GM12874 (cell line): Measurements from ENCODE around the gene SUPT3H.

Source experiments
- TF ChIP-seq, protein P1 (sequence below): IDR thresholded peaks from 2 replicates; pipeline ENCODE4 v1.5.1; 2011; ENCODE audit warnings: low read depth, mild to moderate bottlenecking, control low read depth, low read length, moderate library complexity; ENCODE audit not compliant: insufficient read depth

The SUPT3H gene

DNA sequence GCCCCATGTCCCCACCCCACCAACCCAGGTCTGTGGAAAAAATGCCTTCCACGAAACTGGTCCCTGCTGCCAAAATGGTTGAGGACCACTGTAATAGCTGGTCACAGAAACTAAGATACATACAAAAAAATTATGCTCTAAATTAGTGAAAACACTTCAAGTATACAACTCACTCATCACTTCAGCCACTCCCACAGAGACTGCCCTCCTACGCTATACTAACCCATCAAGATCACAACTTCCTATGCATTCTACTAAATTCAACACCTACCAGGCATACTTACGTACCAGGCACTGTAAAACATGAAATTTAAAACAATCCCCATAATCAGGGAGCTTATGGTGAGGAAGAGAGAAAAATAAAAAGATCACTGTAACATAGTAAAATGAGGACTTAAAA, 26.7 kb downstream of the SUPT3H start:
- TF ChIP-seq, protein P1, sequence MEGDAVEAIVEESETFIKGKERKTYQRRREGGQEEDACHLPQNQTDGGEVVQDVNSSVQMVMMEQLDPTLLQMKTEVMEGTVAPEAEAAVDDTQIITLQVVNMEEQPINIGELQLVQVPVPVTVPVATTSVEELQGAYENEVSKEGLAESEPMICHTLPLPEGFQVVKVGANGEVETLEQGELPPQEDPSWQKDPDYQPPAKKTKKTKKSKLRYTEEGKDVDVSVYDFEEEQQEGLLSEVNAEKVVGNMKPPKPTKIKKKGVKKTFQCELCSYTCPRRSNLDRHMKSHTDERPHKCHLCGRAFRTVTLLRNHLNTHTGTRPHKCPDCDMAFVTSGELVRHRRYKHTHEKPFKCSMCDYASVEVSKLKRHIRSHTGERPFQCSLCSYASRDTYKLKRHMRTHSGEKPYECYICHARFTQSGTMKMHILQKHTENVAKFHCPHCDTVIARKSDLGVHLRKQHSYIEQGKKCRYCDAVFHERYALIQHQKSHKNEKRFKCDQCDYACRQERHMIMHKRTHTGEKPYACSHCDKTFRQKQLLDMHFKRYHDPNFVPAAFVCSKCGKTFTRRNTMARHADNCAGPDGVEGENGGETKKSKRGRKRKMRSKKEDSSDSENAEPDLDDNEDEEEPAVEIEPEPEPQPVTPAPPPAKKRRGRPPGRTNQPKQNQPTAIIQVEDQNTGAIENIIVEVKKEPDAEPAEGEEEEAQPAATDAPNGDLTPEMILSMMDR = no peak

DNA sequence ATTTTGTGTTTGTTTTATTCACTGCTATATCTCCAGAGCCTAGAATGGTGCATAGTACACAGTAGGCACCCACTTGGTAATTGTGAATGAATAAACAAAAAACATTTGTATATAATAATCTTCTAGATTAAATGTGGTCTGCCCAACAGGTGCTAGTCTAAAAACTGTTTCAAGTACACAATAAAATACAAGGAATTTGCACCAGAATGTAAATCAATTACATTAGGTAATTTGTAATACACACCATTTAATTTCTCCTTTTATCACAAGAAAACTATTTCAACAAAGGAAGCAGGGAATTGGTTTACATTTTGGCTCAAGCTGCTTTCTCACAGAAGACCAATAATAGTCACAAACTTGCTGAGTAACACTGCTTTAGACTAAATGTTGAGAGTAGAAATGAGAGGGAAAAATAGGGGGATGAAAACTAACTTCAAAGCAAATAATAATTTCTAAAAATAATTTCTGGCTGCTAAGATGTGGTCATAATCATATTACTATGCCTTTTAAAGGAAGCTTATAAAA, 27.5 kb downstream of the SUPT3H start:
- TF ChIP-seq, protein P1 = no peak

DNA sequence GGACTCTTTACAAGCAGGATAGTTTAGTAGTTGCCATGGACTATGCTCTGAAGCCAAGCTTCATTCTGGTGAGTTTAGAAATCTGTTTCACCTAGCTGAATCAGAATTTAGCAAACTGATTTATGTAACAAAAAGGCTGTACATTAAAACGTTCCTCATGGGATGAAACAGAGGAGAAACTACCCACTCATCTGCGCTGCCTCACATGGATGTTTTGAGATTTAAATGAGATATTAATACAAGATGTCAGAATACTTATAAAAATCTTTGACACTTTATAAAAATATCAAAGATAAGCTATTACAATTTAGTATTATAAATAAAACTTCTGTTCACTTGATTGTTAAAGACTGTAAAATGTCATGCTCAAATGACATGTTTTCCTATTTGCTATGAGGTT, 32.8 kb downstream of the SUPT3H start:
- TF ChIP-seq, protein P1 = no peak

DNA sequence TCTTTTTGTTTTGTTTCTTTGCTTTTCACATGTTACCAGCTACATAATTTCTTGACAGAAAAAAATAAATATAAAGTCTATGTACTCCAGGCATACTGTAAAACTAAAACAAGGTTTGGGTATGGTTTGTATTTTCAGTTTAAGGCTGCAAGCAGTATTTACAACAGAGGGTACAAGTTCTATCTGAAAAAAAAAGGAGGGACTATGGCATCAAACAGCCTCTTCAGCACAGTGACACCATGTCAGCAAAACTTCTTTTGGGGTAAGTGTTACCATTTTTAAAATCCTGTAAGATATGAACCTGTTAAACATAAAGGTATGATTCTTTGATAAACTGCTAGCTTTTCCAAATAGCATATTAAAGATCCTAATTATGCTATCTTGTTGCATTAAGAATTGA, 49.2 kb downstream of the SUPT3H start:
- TF ChIP-seq, protein P1 = no peak

DNA sequence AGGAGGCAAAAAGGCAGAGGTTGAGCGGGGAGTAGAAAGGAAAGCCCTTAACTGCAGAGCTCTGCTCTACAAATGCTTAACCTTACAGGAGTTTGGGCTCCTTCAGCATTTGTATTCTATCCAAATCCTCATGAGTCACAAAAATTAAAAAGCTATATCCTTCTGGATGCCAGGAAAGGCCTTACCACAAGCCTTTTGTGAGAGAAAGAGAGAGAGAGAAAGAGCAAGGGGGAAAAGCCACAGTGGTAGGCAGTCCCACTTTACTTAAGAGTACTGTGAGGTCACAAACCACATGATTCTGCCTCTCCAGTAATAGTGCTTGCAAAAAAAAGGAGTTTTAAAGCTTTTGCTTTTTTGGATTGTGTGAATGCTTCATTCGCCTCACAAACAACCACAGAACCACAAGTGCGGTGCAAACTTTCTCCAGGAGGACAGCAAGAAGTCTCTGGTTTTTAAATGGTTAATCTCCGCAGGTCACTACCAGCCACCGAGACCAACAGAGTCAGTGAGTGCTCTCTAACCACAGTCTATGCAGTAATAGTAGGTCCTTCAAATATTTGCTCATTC, 49.7 kb downstream of the SUPT3H start, which contains the start of gene RUNX2:
RUNX2 (plus strand) TSS at position 375 of the 567 bp plus-strand sequence. CDS start 397 bp downstream, outside the sequence.
- TF ChIP-seq, protein P1 = no peak

DNA sequence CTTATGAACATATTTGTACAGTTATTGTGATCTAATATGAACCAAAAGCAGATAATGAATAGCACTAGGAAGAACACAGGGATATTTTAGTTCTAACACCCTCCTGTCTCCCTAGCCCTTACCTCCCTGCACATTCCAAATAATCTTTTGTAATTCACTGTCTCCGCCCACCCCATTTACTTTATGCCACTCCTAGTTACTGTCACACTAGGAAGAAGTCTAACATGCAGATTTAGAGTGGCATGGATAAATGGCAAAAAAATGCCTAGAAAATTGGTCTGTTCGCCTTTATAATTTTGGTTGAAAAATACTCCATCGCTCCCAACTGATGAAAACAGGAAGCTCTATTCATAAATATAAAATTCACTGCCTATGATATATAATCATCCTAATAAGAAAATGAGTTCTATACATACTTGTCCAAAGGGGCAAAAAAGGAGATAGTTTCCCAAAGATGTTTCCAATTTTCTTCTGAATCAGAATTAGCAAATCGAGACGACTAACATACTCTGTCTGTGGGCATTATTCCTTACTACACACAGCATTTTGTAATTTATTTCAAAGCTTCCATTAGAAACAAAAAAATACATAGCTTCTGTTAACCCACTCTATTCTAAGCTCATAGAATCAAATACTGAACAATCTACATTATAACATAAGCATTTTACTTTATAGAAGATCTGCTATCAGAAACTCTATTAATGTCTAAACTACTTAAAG, 50.9 kb downstream of the SUPT3H start:
- TF ChIP-seq, protein P1 = no peak

DNA sequence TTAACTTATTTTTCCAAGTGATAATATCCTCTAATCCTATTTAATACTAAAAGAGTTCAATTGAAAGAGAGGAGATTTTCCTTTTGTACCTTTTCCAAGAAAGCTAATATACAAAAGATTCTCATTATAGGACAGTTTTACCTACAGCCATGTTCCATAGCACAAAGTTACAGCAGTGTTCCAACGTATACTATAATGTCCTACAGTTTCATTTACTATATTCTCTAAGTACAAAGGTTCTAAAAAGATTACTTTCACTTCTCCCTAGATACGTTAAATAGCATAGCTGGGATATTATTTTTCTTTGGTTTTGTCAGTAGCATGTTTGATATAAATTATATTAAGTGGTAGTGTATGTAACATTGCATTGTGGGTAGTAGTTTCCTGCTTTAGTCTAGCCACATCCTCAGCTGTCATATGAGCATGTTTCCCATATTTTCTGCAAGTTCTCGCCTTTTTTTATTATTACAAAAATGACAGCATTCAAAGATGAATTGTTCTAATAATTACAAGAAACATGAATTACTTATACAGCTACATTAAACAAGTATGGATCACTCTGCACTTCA, 54.0 kb downstream of the SUPT3H start:
- TF ChIP-seq, protein P1 = no peak
